Nephron (organoid): ENCODE data around the gene GHR.

Experiments
- H3K27ac Mint-ChIP-seq, 3 experiments: 2 replicates each; pipeline ENCODE4 v1.8.0; 2020; ENCODE audit warnings: mixed read lengths in 3 of 3, mild to moderate bottlenecking in 2 of 3, moderate library complexity in 1 of 3
- H3K27me3 Mint-ChIP-seq: 2 replicates; pipeline ENCODE4 v1.8.0; 2021; ENCODE audit warnings: low read depth, mild to moderate bottlenecking, moderate library complexity, mixed read lengths
- H3K36me3 Mint-ChIP-seq: 2 replicates; pipeline ENCODE4 v1.8.0; 2020; ENCODE audit warnings: low read depth, mixed read lengths
- H3K4me1 Mint-ChIP-seq: 2 replicates; pipeline ENCODE4 v1.8.0; 2020; ENCODE audit warnings: mixed read lengths
- H3K4me3 Mint-ChIP-seq, 3 experiments: 2 replicates each; pipeline ENCODE4 v1.8.0; 2020; ENCODE audit warnings: mild to moderate bottlenecking in 3 of 3, mixed read lengths in 3 of 3, moderate library complexity in 2 of 3
- H3K9me3 Mint-ChIP-seq: 2 replicates; pipeline ENCODE4 v1.8.0; 2020; ENCODE audit warnings: mixed read lengths
- TF ChIP-seq, protein P1 (sequence below), 3 experiments: fragments of 200-600 bp; sonication (generic); IDR thresholded peaks; one replicate each; pipeline ENCODE4 v1.5.0; 2021; ENCODE audit warnings: antibody characterized with exemption in 3 of 3; ENCODE audit not compliant: unreplicated experiment in 3 of 3

GHR gene

DNA sequence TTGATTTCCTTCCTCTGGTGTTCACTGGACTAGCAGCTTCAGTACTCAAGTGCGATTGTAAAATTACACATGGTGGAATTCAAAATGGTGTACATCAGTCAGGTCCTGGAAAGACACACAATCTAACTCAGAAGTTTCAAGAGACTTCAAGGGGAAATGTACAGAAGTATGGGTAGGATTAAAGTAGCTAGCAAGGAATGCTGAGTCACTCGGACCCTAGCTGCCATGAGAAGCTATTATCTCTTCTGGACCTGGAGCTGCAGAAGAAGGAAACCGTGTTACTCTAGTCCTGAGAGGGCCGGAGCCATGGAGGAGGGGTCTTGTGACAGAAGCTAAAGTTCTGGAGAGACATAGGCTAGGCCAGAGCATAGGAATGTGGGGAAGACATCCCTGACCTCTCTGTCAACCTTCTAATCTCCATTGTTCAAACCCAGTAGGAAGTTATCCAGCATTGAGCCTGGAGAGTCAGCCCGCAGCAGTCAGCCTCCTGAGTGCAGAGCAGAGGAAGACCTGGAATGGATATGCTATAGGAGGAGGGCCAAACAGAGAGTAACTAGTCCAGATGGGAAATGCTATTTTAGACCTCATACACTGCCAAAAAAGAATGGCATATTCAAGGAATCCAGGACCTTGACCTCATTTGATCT lies 84.3 kb downstream of the GHR start:
- Mint-ChIP-seq H3K36me3 (no peaks in the 10 kb centered on the region), H3K4me1 (peaks cover 26% of the 10 kb centered on the region), H3K9me3 (no peaks in the 10 kb centered on the region), H3K4me3 (no peak overlapping the region), H3K27ac (peak overlapping the region in 1 of 3 experiments; percentile 3), H3K27me3 (no peaks in the 10 kb centered on the region)
- TF ChIP-seq, protein P1, sequence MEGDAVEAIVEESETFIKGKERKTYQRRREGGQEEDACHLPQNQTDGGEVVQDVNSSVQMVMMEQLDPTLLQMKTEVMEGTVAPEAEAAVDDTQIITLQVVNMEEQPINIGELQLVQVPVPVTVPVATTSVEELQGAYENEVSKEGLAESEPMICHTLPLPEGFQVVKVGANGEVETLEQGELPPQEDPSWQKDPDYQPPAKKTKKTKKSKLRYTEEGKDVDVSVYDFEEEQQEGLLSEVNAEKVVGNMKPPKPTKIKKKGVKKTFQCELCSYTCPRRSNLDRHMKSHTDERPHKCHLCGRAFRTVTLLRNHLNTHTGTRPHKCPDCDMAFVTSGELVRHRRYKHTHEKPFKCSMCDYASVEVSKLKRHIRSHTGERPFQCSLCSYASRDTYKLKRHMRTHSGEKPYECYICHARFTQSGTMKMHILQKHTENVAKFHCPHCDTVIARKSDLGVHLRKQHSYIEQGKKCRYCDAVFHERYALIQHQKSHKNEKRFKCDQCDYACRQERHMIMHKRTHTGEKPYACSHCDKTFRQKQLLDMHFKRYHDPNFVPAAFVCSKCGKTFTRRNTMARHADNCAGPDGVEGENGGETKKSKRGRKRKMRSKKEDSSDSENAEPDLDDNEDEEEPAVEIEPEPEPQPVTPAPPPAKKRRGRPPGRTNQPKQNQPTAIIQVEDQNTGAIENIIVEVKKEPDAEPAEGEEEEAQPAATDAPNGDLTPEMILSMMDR (IDR thresholded peaks at IDR 0.05; ENCODE audit: unreplicated experiment in 3 of 3): no peak

DNA sequence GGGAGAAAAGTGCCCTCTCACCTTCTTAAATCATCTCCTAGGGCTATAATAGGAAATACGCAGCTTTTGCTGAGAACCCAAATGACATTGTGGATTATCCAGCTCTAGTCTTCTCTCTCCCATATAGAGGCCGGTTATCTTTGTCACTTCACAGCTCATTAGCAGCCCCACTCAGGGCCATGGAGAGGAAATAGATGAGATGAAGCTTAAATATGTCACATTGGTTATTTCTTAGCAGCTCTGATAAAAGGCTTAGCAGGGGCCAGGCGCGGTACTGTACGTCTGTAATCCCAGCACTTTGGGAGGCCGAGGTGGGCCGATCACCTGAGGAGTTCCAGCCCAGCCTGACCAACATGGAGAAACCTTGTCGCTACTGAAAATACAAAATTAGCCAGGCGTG lies 90.0 kb downstream of the GHR start:
- TF ChIP-seq, protein P1 (IDR thresholded peaks at IDR 0.05; ENCODE audit: unreplicated experiment in 3 of 3): no peak
- Mint-ChIP-seq H3K36me3 (no peaks in the 10 kb centered on the region), H3K4me3 (no peak overlapping the region), H3K4me1 (peaks cover 46% of the 10 kb centered on the region), H3K27ac (no peak overlapping the region), H3K9me3 (no peaks in the 10 kb centered on the region), H3K27me3 (peaks cover 4% of the 10 kb centered on the region)

DNA sequence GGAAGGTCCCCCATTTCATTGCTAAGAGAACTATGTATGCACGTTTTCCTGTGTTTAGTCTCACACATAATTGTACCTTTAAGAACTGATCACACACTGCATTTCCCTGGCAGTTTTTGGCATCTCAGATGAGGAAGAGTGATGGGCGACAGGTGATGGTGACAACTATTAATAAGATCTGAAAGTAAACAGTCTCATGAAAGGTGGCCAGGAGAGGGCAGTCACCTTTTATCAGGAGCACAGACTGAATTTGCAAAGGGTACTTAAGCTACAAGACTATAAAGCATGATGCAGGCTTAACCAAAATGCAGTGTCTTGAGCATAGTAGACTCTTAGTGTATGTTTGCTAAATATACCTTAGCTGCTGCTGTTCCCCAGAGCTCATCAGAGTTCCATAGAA lies 91.5 kb downstream of the GHR start:
- H3K36me3 Mint-ChIP-seq: no peaks in the 10 kb centered on the region
- TF ChIP-seq, protein P1 (IDR thresholded peaks at IDR 0.05; ENCODE audit: unreplicated experiment in 3 of 3): no peak

DNA sequence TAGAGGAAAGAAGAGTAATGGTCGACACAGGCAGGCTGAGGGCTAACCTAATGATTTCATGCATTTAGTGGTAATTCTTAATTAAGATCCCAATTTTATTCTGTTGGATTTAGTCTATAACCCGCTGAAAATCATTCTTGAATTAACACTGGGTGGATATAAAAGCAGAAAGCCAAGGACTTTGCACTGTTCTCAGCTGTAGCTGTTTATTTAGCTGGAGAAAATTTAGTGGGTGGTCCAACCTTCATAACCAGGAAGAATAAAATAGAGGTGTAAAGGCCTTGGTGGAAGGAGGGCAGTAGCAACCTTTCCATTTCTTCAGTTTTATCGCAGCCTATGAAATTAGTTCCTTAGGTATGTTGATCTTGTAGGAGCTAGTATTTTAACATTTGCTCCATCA lies 92.3 kb downstream of the GHR start:
- H3K9me3 Mint-ChIP-seq: no peaks in the 10 kb centered on the region
- H3K4me1 Mint-ChIP-seq: peaks cover 54% of the 10 kb centered on the region
- H3K27ac Mint-ChIP-seq: no peak overlapping the region
- H3K36me3 Mint-ChIP-seq: no peaks in the 10 kb centered on the region
- no peak overlapping the region for H3K4me3 Mint-ChIP-seq
- H3K27me3 Mint-ChIP-seq: peaks cover 4% of the 10 kb centered on the region
- TF ChIP-seq, protein P1 (IDR thresholded peaks at IDR 0.05; ENCODE audit: unreplicated experiment in 3 of 3): no peak

More for the DNA sequence above, 91.5 kb downstream of the GHR start:
- peaks cover 4% of the 10 kb centered on the region for H3K27me3 Mint-ChIP-seq
- no peak overlapping the region for H3K4me3 Mint-ChIP-seq
- H3K9me3 Mint-ChIP-seq: no peaks in the 10 kb centered on the region
- no peak overlapping the region for H3K27ac Mint-ChIP-seq
- peaks cover 50% of the 10 kb centered on the region for H3K4me1 Mint-ChIP-seq

DNA sequence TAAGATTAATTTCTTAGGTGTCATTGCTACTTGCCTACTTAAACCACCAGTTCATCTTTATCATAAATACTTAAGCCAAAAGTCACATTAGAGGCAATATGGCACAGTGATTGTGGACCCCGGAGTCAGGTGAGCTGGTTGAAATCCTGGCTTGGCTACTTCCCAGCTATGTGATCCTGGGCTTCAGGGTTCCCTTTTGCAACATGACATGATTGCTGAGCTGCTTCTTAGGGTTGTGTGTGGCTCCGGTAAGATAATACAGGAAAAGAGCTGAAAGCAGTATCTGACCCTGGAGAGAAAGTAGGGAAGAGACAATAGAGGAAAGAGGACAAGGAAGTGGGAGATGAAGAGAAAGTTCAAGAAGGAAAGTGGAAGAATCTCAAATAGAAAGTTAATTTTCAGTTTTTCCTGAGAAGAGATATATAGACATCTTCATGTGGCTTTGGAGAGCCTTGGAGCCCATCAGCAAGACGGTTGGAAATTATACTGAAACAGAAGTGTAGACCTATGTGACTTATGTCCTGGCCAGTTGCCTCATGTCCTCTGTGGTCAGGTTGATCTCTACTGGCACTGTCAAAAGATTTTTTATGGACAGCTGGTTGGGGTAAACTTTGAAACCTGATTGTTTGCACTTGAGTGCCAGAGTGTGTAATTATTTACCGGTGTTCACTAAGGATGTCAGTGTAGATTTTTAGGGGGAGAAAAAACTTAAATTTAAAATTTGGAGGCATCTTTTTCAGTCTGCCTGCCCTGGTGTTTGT lies 93.2 kb downstream of the GHR start:
- Mint-ChIP-seq H3K4me1 (peaks cover 62% of the 10 kb centered on the region), H3K27ac (peak overlapping the region; percentile 22 to 42 (median 23)), H3K4me3 (peak overlapping the region in 1 of 3 experiments; percentile 4), H3K27me3 (peaks cover 4% of the 10 kb centered on the region), H3K36me3 (no peaks in the 10 kb centered on the region), H3K9me3 (no peaks in the 10 kb centered on the region)
- TF ChIP-seq, protein P1 (IDR thresholded peaks at IDR 0.05; ENCODE audit: unreplicated experiment in 3 of 3): no peak
